HG02759 (cell line): ENCODE measurements around the gene SEC23IP.

Source experiments
- ATAC-seq: cut with Tn5 transposase; IDR thresholded peaks from one replicate; pipeline ENCODE4 v1.9.1; 2021; ENCODE audit warnings: mild to moderate bottlenecking, moderate library complexity; ENCODE audit not compliant: unreplicated experiment

SEC23IP gene

DNA sequence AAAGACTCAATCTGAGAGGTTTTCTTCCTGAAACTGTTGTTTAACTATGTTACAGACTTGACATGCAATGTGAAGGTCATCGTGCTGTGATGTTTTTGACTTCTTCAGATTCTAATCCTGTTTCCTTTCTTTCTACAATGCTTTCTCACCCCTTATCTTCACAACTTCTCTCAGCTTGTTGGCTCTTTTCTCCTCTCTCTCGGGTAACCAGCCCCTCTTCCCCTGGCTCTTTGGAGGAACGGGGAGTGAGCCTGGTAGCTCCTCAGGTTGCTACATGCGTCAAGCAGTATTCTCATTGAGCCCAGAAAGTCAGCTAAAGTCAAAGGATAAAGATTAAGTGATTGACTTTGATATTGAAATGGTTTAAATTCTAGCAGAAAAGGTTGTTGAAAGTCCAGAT is 40.1 kb downstream of the SEC23IP start:
- no peak for ATAC-seq

GRCh38 chr10:119933179-119933578 is 40.6 kb downstream of the SEC23IP start:
- no peak for ATAC-seq

DNA sequence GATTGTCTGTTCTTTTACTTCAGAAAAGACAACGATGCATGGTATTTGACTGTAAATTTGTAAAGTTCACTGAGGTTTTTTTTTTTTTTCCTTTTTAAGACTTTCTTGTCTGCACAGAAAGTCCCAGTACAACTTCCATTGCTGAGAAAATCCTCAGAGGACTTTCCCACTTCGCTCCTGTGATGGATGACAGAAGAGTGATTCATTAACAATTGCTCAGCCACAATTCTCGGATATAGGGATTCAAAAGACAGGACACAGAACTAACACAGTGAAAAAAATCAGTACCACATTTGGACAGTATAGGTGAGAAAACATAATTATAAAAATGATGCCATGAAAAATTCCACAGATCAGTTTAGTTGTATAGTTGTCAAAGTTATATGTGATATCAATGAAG is 48.0 kb downstream of the SEC23IP start:
- ATAC-seq = no peak

DNA sequence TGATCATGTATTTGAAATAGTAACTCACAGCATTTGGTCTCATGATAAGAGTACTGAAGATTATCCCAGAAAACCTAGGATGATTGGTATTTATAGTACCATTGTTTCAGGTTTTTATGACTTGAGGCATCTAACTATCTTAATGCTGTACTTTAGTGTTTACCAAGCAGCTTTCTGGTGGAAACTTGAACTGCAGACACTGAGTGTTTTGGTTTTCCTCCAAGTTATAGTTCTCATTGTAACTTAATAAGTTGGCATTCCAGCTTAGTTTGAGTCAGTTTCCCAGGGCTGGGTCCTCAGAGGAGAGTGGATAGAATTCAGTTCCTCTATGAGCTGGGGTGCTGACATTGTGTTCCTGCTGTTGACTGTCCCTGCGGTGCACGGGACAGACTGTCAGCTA is 50.4 kb downstream of the SEC23IP start:
- no peak for ATAC-seq

- ATAC-seq = no peak
Observed at GRCh38 chr10:119945805-119946204, 53.3 kb downstream of the SEC23IP start.

DNA sequence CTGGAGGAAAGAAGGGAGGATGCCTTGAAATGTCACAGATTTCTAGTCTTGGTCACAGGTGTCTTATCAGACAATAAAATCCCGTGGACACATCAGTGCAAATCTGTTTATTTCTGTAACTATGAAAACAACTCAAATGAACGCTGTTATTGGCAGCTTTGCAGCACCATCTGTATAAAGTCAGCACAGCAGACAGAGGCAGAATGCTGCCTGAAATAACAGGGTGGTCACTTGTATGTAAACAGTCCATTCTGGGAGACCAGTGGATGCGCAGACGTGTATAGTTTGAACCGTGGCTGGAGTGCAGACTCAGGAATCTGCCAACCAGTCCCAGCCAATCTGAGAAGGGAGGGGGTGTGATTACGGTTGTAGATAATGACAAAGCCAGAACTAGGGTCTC is 54.8 kb downstream of the SEC23IP start:
- no peak for ATAC-seq

- ATAC-seq = no peak
Observed at GRCh38 chr10:119957451-119957850, 64.9 kb downstream of the SEC23IP start.

DNA sequence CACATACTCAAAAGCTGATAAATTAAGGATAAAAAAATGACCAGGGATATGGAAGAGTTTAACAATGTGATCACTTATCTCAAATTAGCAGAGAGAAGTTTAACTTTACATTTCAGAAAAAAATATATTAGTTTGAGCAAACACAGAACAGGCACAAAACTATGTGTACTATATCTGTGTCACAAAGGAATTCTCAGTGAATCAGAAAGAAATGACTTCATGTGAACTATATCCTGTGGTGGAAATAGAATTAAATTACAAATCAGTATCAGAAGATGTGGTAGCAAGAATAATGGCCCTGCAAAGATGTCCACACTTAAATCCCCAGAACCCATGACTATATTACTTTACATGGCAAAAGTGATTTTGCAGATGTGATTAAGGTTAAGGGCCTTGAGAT is 70.3 kb downstream of the SEC23IP start:
- ATAC-seq = no peak

- ATAC-seq = no peak
Observed at GRCh38 chr10:119967066-119967465, 74.5 kb downstream of the SEC23IP start.

DNA sequence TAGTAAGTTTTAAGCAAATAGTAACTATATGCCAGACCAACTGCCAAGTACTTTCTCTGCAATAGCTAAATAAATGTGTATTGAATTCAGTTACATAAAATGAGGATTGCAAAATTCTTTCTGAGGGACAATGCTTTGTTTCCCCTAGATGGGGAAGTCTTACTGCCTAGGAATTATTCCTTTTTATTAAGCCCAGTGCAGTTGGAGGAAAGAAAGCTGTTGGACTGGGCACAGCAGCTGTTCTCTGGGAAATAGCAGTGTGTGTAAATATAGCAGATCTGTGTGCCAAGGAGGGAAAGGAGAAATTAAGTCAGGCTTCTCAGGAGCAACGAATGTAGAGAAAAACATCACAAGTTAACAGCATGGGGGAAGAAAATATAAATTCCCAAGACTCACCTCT is 77.1 kb downstream of the SEC23IP start:
- no peak for ATAC-seq

DNA sequence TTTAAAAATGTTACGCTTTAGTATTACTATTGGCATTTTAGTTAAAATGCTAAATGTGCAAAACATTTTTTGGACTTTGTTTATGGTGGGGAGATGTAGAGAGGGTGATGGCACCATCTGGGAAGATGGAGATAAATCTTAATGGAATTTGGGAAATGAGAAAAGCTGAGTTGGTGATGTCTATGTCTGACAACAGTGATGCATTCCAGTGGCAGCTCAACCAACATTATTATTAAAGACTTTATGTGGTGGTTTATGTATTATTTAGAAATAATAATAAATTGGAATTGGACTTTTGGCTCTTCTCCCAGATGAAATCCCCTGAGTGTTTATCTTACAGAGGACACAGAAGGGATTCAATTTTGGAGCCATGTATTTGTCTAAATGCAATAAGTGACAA is 77.6 kb downstream of the SEC23IP start:
- no peak for ATAC-seq

DNA sequence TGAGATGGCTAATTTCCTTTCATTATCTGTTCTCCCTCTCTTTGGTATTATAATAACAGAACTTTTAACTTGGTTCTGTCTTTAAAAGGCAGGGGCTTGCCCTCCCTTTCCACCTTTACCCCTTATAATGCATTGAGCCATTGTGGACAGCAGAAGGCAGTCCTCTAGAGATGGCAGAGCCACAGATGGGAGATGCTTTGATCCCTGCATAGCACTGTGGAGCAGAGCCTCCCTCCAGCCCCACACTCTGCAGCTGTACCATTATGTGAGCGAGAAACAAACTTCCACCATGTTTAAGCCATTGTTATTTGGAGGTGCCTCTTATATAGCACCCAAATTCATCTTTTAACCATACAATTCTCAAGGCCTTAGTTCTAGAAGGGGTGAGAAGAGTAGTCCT is 78.4 kb downstream of the SEC23IP start:
- ATAC-seq = no peak

DNA sequence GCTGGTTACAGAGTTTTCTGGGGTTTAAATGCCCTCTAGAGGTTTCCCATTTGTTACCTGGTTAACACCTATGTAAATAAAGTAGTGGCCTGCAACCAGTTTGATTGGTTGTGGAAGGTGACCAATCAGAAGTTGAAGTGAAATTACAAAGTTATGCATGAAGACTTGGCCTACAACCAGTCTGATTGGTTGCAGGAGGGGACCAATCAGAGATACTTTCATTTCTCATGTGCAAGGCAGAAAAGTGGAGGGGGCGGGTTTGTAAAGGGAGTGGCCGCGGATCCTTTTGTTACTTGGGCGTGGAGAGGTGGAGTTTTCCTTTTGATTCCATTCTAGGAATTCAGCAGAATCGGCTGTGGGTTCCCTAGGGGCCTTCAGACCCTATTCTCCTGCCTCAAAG is 80.8 kb downstream of the SEC23IP start:
- no peak for ATAC-seq

- no peak for ATAC-seq
Observed at GRCh38 chr10:119976421-119976820, 83.9 kb downstream of the SEC23IP start.

DNA sequence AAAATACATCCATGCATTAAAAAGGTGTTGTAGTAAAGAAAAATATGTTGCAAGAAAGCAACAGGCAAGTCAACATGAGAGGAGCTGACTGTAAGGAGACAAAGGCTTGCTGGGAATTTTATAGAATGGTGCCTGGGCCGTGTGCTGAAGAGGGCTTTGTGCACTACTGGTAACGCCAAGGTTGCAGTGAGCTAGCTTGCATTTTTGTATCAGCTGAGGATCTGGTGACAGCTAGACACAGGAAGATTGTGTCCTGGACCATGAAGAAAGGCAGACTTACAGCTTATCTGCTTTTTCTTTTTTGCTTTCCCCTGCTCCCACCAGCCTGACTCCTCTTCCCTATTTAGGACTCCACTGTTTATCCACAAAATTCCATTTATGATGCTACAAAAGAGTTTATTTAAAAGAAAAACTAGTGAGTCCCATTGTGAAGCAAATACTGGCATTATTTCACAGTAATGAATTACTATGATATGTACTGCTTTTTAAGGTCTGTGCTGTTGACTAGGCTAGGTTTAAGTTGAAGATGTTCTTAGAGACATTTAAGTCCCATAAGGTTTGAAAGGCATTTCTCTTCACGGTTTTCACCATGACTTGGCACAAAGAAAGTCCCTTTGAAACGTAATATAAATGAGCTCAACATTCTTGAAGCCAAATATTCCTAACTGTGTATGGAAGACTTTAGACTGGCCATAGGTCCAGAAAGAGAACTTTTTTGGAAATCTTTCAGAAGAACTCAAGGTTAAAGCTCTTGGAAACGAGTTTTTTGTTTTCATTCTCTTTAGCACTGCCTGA is 88.6 kb downstream of the SEC23IP start:
- ATAC-seq = no peak

GRCh38 chr10:119981826-119982225 is 89.3 kb downstream of the SEC23IP start:
- ATAC-seq = no peak

GRCh38 chr10:119988333-119988732 is 95.8 kb downstream of the SEC23IP start:
- no peak for ATAC-seq

DNA sequence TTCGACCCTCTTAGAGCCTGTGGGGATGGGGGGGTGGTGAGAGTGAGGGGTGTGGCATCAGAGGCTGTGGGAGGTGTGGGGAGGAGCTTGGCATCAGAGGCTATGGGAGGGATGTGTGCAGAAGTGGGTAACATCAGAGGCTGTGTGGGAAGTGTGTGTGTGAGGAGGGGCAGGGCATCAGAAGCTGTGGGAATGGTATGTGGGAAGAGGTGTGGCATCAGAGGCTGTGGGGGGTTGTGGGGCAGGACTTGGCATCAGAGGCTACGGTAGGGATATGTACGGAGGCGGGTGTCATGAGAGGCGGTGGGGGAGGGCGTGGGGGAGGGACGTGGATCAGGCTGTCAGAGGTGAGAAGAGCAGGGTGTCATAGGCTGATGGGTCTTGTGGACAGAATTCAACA is 97.4 kb downstream of the SEC23IP start:
- ATAC-seq = no peak

DNA sequence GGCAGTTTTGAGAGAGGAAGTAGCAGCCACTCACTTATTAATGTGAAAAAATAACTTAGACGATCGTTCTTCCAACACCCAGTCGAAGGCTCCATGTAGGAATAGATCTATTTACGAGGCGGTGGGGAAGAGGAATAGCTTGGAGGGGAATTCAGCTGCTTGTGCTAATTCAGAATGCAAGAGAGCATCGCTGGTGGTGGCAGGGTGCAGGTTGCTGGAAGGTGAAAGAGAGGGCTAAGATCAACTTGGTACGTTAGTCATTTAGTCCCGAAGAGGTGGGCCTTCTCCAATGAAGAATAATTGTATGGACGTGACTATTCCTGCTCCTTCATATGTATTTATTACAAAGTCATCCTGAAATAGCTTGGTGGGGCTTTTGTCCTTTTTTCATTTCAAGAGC is 98.5 kb downstream of the SEC23IP start:
- ATAC-seq = no peak

DNA sequence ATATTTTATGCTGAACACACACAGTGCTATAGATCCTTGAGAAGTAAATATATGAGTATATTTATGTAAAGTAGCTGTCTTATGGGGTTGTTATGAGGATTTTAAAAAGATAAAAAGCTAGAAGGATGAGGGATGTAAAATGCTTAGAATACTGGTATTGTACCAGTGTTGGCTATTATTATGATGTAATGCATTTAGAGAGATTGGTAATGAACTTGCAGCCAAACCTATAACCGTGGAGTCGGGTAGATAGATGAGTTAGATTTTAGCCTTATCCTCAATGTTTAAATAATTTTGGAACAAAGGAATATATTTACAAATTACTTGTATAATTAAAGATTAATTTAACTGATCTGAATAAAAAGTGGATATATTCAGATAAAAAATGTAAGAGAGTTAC is 99.3 kb downstream of the SEC23IP start:
- ATAC-seq = no peak
